OCI-LY3 (cell line): ENCODE measurements around the gene INTS15.

Source experiments
- CTCF ChIP-seq: fragments of 200-600, 300-600 bp; sonication (generic); IDR thresholded peaks from 2 replicates; pipeline ENCODE4 v1.5.1; 2014; ENCODE audit warnings: antibody characterized with exemption, low read length, low read depth
- EZH2phosphoT487 ChIP-seq: fragments of 200-600 bp; shearing (Covaris generic); IDR thresholded peaks from 2 replicates; pipeline ENCODE4 v1.6.1; 2018; ENCODE audit warnings: antibody characterized with exemption, mixed run types, low read depth

- no peak for TF ChIP-seq CTCF
- no peak for TF ChIP-seq EZH2phosphoT487
Observed at GRCh38 chr7:6639032-6639431, 49.2 kb downstream of the INTS15 start.
